SH-SY5Y (cell line): ENCODE results near the gene ITGB3.

Experiments used
- GATA2 ChIP-seq: IDR thresholded peaks from 2 replicates; pipeline ENCODE4 v1.6.1; 2011; ENCODE audit warnings: mild to moderate bottlenecking, low read depth, low read length
- GATA3 ChIP-seq: IDR thresholded peaks from 2 replicates; pipeline ENCODE4 v1.6.1; 2011; ENCODE audit warnings: low read depth, mild to moderate bottlenecking, low read length, moderate library complexity

ITGB3 gene

GRCh38 chr17:47311420-47311819 lies 57.8 kb downstream of the ITGB3 start:
- TF ChIP-seq GATA3 (no peak), GATA2 (no peak)

- TF ChIP-seq GATA3 (no peak), GATA2 (no peak)
Observed at GRCh38 chr17:47315451-47316266, 62.0 kb downstream of the ITGB3 start.

GRCh38 chr17:47316311-47316710 lies 62.7 kb downstream of the ITGB3 start:
- TF ChIP-seq GATA2 = no peak

GRCh38 chr17:47317119-47317518 lies 63.5 kb downstream of the ITGB3 start:
- TF ChIP-seq GATA2 (no peak), GATA3 (no peak)

GRCh38 chr17:47318197-47318918 lies 64.7 kb downstream of the ITGB3 start:
- no peak for TF ChIP-seq GATA3
- TF ChIP-seq GATA2 = no peak

- no peak for TF ChIP-seq GATA2
- no peak for TF ChIP-seq GATA3
Observed at GRCh38 chr17:47320879-47321502, 67.4 kb downstream of the ITGB3 start.

GRCh38 chr17:47323382-47324223 lies 70.0 kb downstream of the ITGB3 start, which contains the start of gene EFCAB13:
Gene EFCAB13, plus strand, starts transcription at chr17:47323955. Its CDS starts 4,399 bp downstream, at chr17:47328354.
- TF ChIP-seq GATA2 = no peak
- no peak for TF ChIP-seq GATA3

GRCh38 chr17:47324224-47325020 lies 70.8 kb downstream of the ITGB3 start:
- no peak for TF ChIP-seq GATA2

- no peak for TF ChIP-seq GATA3
- TF ChIP-seq GATA2 = no peak
Observed at GRCh38 chr17:47325176-47325575, 71.5 kb downstream of the ITGB3 start.

GRCh38 chr17:47330548-47330947 lies 76.9 kb downstream of the ITGB3 start:
- no peak for TF ChIP-seq GATA3
- no peak for TF ChIP-seq GATA2

- TF ChIP-seq GATA2 (no peak), GATA3 (no peak)
Observed at GRCh38 chr17:47332287-47332686, 78.7 kb downstream of the ITGB3 start.

- TF ChIP-seq GATA2 (no peak), GATA3 (no peak)
Observed at GRCh38 chr17:47335101-47335936, 81.7 kb downstream of the ITGB3 start.
